ENCODE results near the gene SCRG1. TPM values are rescaled to one million over a fixed set of nuclear protein-coding genes. Genes with fewer than 3 reads are reported as not detected.

SCRG1 gene
- total and polyA plus RNA-seq, 2 donors (not counting 1 experiment from before 2014, with no cell fraction given), result not detected

DNA sequence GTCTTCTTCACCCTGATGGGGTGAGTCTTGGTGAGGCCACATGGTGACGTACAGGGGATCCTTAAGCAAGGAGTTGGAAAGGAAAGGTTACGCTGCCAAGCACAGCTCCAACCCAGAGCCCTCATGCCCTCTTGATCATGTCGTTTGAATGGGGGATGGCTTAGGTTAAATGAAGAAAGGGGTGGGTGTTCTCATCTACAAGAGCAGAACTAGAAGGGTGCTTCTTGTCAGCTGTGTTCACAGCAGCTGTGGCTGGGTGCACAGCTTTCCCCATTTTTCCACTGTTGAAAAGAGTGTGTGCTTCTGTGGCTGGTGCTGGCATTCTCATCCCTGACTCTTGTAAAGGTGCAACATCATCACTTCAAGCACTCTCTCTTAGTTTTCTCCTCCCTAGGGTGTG is 15.5 kb upstream of the SCRG1 start:
- H3K9me3 Mint-ChIP-seq (ENCODE audit: insufficient read depth), result no peaks in the 10 kb centered on the region

DNA sequence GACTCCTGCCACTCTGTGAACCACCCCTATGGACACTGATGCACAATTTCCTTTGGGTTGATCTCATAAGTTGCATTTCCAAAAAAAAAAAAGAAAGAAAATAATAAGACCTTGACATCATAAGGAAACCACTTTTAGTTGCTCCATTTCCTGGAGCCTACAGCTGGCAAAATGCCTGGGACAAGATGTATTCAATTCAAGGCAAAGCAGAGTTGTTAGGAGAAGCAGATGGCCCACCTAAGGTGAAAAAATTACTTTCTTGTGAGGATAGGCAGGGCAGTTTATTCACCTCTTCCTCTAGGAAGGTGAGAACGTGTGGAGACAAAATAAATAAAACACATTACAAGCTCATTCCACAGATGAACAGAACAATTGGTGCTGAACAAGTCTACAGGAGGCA is 14.1 kb upstream of the SCRG1 start:
- no peaks in the 10 kb centered on the region for H3K27me3 ChIP-seq (replicated peaks in 1 of 4; ENCODE audit: control extremely low read depth in 1 of 4, control insufficient read depth in 3 of 4, insufficient read depth in 4 of 4, low read length in 3 of 4)
- intact Hi-C loops (cut with micrococcal nuclease), result no loop called here
- Mint-ChIP-seq H3K4me3 (no peak overlapping the region), H3K27me3 (no peaks in the 10 kb centered on the region), H3K27ac (no peak overlapping the region), H3K4me1 (no peaks in the 10 kb centered on the region), H3K9me3 (ENCODE audit: insufficient read depth) (no peaks in the 10 kb centered on the region)
- no peak overlapping the region for H2AFZ ChIP-seq (ENCODE audit: insufficient read depth, low read depth, low read length, poor library complexity, severe bottlenecking)
- POLR2A ChIA-PET, result no interaction called here
- no peaks in the 10 kb centered on the region for H3K79me2 ChIP-seq (ENCODE audit: control insufficient read depth, insufficient read depth, low read length)
- no peak overlapping the region for H3K9ac ChIP-seq (ENCODE audit: low read length)
- no peak overlapping the region for H3K4me2 ChIP-seq (replicated peaks; ENCODE audit: low read depth, low read length, poor library complexity, severe bottlenecking)
- H3K36me3 ChIP-seq (replicated peaks in 1 of 2; ENCODE audit: control extremely low read depth in 1 of 2, control insufficient read depth in 1 of 2, extremely low read depth in 1 of 2, insufficient read depth in 2 of 2, low read length in 1 of 2), result peaks cover 0 to 2% of the 10 kb centered on the region in 2 experiments
- no peak overlapping the region for H3K27ac ChIP-seq (ENCODE audit: low read length in 2 of 2)
- H3K4me3 ChIP-seq (ENCODE audit: control extremely low read depth in 1 of 5, extremely low read depth in 1 of 5, insufficient read depth in 1 of 5, low read depth in 2 of 5, low read length in 4 of 5), result no peak overlapping the region
- no CpG with 5 or more reads among the region's 1 CpG for whole genome bisulfite sequencing (ENCODE audit: insufficient coverage)
- DNase-seq (no peak), ATAC-seq (ENCODE audit: low read depth) (no peak)
- CTCF ChIA-PET, result interaction anchor here (0.7 to 14.4 kb wide), 8 partner anchors 8 to 400 kb away, joined by 3 to 307 read pairs (median 6); no protein-coding TSS in a partner anchor
- H3K4me1 ChIP-seq (ENCODE audit: control insufficient read depth in 2 of 2, insufficient read depth in 2 of 2, low read length in 2 of 2), result no peaks in the 10 kb centered on the region
- no peaks in the 10 kb centered on the region for H3K9me3 ChIP-seq (ENCODE audit: control extremely low read depth in 1 of 3, control insufficient read depth in 2 of 3, insufficient read depth in 1 of 3, low read length in 2 of 3)
- TF ChIP-seq EZH2 (IDR thresholded peaks at IDR 0.05; ENCODE audit: borderline replicate concordance, insufficient read depth, low read depth, low read length, poor library complexity, severe bottlenecking), result no peak
- TF ChIP-seq CTCF (IDR thresholded peaks at IDR 0.05), result no peak
- no peaks in the 10 kb centered on the region for H4K20me1 ChIP-seq (ENCODE audit: control insufficient read depth, insufficient read depth, low read length, poor library complexity, severe bottlenecking)

More for the DNA sequence above, 15.5 kb upstream of the SCRG1 start:
- Histone ChIP-seq H3K4me1 (ENCODE audit: control insufficient read depth in 2 of 2, insufficient read depth in 2 of 2, low read length in 2 of 2) (peaks cover 0 to 6% of the 10 kb centered on the region in 2 donors), H3K9me3 (ENCODE audit: control extremely low read depth in 1 of 3, control insufficient read depth in 2 of 3, insufficient read depth in 1 of 3, low read length in 2 of 3) (no peaks in the 10 kb centered on the region), H3K79me2 (ENCODE audit: control insufficient read depth, insufficient read depth, low read length) (no peaks in the 10 kb centered on the region), H3K27ac (ENCODE audit: low read length in 2 of 2) (no peak overlapping the region), H3K27me3 (replicated peaks in 1 of 4; ENCODE audit: control extremely low read depth in 1 of 4, control insufficient read depth in 3 of 4, insufficient read depth in 4 of 4, low read length in 3 of 4) (no peaks in the 10 kb centered on the region), H3K36me3 (replicated peaks in 1 of 2; ENCODE audit: control extremely low read depth in 1 of 2, control insufficient read depth in 1 of 2, extremely low read depth in 1 of 2, insufficient read depth in 2 of 2, low read length in 1 of 2) (peaks cover 0 to 2% of the 10 kb centered on the region in 2 experiments), H3K4me2 (replicated peaks; ENCODE audit: low read depth, low read length, poor library complexity, severe bottlenecking) (no peak overlapping the region), H3K4me3 (ENCODE audit: control extremely low read depth in 1 of 5, extremely low read depth in 1 of 5, insufficient read depth in 1 of 5, low read depth in 2 of 5, low read length in 4 of 5) (no peak overlapping the region), H3K9ac (ENCODE audit: low read length) (no peak overlapping the region), H2AFZ (ENCODE audit: insufficient read depth, low read depth, low read length, poor library complexity, severe bottlenecking) (no peak overlapping the region), H4K20me1 (ENCODE audit: control insufficient read depth, insufficient read depth, low read length, poor library complexity, severe bottlenecking) (no peaks in the 10 kb centered on the region)
- CTCF ChIA-PET, result interaction anchor here (0.8 to 14.4 kb wide), 9 partner anchors 11 to 402 kb away, joined by 3 to 307 read pairs (median 4); no protein-coding TSS in a partner anchor
- Mint-ChIP-seq H3K27ac (no peak overlapping the region), H3K4me1 (peaks cover 7% of the 10 kb centered on the region), H3K27me3 (no peaks in the 10 kb centered on the region), H3K4me3 (no peak overlapping the region)
- POLR2A ChIA-PET, result no interaction called here
- TF ChIP-seq EZH2 (IDR thresholded peaks at IDR 0.05; ENCODE audit: borderline replicate concordance, insufficient read depth, low read depth, low read length, poor library complexity, severe bottlenecking) (no peak), CTCF (IDR thresholded peaks at IDR 0.05) (no peak)
- 89% methylated on average over 3 of the region's 3 CpGs for WGBS (ENCODE audit: insufficient coverage)
- DNase-seq (no peak), ATAC-seq (ENCODE audit: low read depth) (no peak)
- intact Hi-C loops (cut with micrococcal nuclease), result no loop called here
